ENCODE data around the gene TRAPPC8.

DNA sequence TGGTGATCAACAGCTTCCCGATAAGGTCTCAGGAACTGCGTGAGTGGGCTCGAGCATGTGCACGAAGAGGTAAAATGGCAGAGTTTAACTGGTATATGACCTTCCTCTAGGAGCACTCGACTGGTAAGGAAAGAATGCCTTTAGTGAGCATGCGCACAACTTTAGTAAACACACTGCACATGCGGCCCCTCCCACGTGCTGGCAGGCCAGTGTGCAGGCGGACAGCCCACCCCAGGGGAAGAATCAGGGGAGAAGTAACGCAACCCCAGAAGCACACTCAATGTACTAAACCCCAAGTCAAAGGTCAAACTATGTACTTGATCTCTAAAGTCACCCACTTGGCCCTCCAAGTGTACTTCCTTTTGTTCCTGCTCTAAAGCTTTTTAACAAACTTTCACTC is 153.5 kb downstream of the TRAPPC8 start:
- no peak for TF ChIP-seq POLR2A (IDR thresholded peaks at IDR 0.05)
- TF ChIP-seq, protein P1, sequence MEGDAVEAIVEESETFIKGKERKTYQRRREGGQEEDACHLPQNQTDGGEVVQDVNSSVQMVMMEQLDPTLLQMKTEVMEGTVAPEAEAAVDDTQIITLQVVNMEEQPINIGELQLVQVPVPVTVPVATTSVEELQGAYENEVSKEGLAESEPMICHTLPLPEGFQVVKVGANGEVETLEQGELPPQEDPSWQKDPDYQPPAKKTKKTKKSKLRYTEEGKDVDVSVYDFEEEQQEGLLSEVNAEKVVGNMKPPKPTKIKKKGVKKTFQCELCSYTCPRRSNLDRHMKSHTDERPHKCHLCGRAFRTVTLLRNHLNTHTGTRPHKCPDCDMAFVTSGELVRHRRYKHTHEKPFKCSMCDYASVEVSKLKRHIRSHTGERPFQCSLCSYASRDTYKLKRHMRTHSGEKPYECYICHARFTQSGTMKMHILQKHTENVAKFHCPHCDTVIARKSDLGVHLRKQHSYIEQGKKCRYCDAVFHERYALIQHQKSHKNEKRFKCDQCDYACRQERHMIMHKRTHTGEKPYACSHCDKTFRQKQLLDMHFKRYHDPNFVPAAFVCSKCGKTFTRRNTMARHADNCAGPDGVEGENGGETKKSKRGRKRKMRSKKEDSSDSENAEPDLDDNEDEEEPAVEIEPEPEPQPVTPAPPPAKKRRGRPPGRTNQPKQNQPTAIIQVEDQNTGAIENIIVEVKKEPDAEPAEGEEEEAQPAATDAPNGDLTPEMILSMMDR (IDR thresholded peaks at IDR 0.05) = no peak
